Naive thymus-derived CD4-positive, alpha-beta T cell (primary cell): ENCODE measurements around the gene CSNK1A1. TPM values are rescaled to one million over a fixed set of nuclear protein-coding genes. Genes with fewer than 3 reads are reported as not detected.
"Not testable (repeated sequence)": the region's sequence is repeated elsewhere in the genome, so short reads cannot be mapped to it uniquely, and the experiment has no call there.

Source experiments
- ATAC-seq: fragments of 150-1000 bp; cut with Tn5 transposase; 2 replicates; pipeline ENCODE4 v1.10.0; 2021; ENCODE audit warnings: mild to moderate bottlenecking, moderate library complexity
- CTCF ChIA-PET: fragments of 350-600 bp; sonication (Branson Sonifier 250); formaldehyde crosslinking; loops from one replicate; lab custom pipeline; 2021; ENCODE audit warnings: antibody characterized with exemption; lab: Charles Lee
- POLR2A ChIA-PET: fragments of 350-600 bp; sonication (Branson Sonifier 250); formaldehyde crosslinking; loops from one replicate; lab custom pipeline; 2021; ENCODE audit warnings: antibody characterized with exemption, inconsistent platforms; lab: Charles Lee
- DNase-seq, 9 donors: peaks; one replicate each; pipeline versions ENCODE4 v3.0.0 to v3.0.0-alpha.2; 2020 to 2022; ENCODE audit warnings: mixed read lengths in 1 of 9
- H3K27ac ChIP-seq: one replicate; pipeline ENCODE4 v1.7.0; 2013; ENCODE audit warnings: mild to moderate bottlenecking, low read depth, low read length, moderate library complexity
- H3K27me3 ChIP-seq, 2 donors: one replicate each; pipeline ENCODE4 v1.7.0; 2013; ENCODE audit warnings: low read length in 2 of 2, mild to moderate bottlenecking in 2 of 2, moderate library complexity in 2 of 2; ENCODE audit not compliant: control insufficient read depth in 2 of 2, insufficient read depth in 2 of 2
- H3K36me3 ChIP-seq, 3 experiments: 1 replicate in 2 of 3; 2 replicates in 1 of 3; pipeline ENCODE4 v1.7.0; 2013; ENCODE audit warnings: low read length in 3 of 3, mild to moderate bottlenecking in 3 of 3, moderate library complexity in 1 of 3; ENCODE audit not compliant: insufficient read depth in 3 of 3, control insufficient read depth in 2 of 3
- H3K4me1 ChIP-seq, 2 donors: one replicate each; pipeline ENCODE4 v1.7.0; 2013; ENCODE audit warnings: low read length in 2 of 2, mild to moderate bottlenecking in 2 of 2, moderate library complexity in 1 of 2; ENCODE audit not compliant: control insufficient read depth in 2 of 2, insufficient read depth in 2 of 2
- H3K4me3 ChIP-seq: 2 replicates; pipeline ENCODE4 v1.7.0; 2013; ENCODE audit warnings: mild to moderate bottlenecking, low read length
- H3K9me3 ChIP-seq, 3 experiments: 1 replicate in 2 of 3; 2 replicates in 1 of 3; pipeline ENCODE4 v1.7.0; 2013; ENCODE audit warnings: low read length in 3 of 3; ENCODE audit not compliant: control insufficient read depth in 2 of 3
- H3K27ac Mint-ChIP-seq, 9 donors: one replicate each; pipeline ENCODE4 v1.8.0; 2020 to 2022; ENCODE audit warnings: mixed read lengths in 9 of 9, mild to moderate bottlenecking in 8 of 9, moderate library complexity in 5 of 9, inconsistent platforms in 2 of 9
- H3K27me3 Mint-ChIP-seq, 5 donors: one replicate each; pipeline ENCODE4 v1.8.0; 2021 to 2022; ENCODE audit warnings: mixed read lengths in 5 of 5, mild to moderate bottlenecking in 1 of 5
- H3K36me3 Mint-ChIP-seq, 5 donors: one replicate each; pipeline ENCODE4 v1.8.0; 2020 to 2022; ENCODE audit warnings: mixed read lengths in 5 of 5, mild to moderate bottlenecking in 3 of 5, inconsistent platforms in 1 of 5
- H3K4me1 Mint-ChIP-seq, 7 donors: one replicate each; pipeline ENCODE4 v1.8.0; 2020 to 2022; ENCODE audit warnings: mixed read lengths in 7 of 7, mild to moderate bottlenecking in 3 of 7, inconsistent platforms in 1 of 7
- H3K4me3 Mint-ChIP-seq, 10 donors: one replicate each; pipeline ENCODE4 v1.8.0; 2020 to 2022; ENCODE audit warnings: mild to moderate bottlenecking in 10 of 10, mixed read lengths in 10 of 10, moderate library complexity in 6 of 10, inconsistent platforms in 2 of 10
- H3K9me3 Mint-ChIP-seq, 11 donors: one replicate each; pipeline ENCODE4 v1.8.0; 2020 to 2022; ENCODE audit warnings: mixed read lengths in 11 of 11, mild to moderate bottlenecking in 4 of 11, inconsistent platforms in 1 of 11, moderate library complexity in 1 of 11
- intact Hi-C, 2 donors: fragments of 100-400 bp; cut with micrococcal nuclease; formaldehyde crosslinking; loops; one replicate each; pipeline ENCODE4 v1.15.1; 2023
- polyA plus RNA-seq, 2 donors: library from polyadenylated mRNA; unstranded; fragments of 300-500 nt; fragmentation: Illumina TruSeq; gene quantifications; one replicate each; pipeline ENCODE4 v1.2.3, GENCODE V29; 2021
- total RNA-seq, 6 experiments: library from RNA in 5 of 6; stranded (reverse) in 5 of 6; gene quantifications; 1 replicate in 5 of 6; 2 replicates in 1 of 6; pipeline ENCODE4 v1.2.3 and lab custom pipeline; 2021 to 2026

CSNK1A1 gene
- total and polyA plus RNA-seq, 7 experiments from 2014 or later, result 146 to 217 (median 178) TPM

GRCh38 chr5:149535787-149536186, 15.5 kb downstream of the CSNK1A1 start:
- CTCF ChIA-PET, H3K9me3 Mint-ChIP-seq: not testable (repeated sequence)
- peak overlapping the region in 5 of 10 donors; percentile 20 to 80 (median 52) for H3K4me3 Mint-ChIP-seq

DNA sequence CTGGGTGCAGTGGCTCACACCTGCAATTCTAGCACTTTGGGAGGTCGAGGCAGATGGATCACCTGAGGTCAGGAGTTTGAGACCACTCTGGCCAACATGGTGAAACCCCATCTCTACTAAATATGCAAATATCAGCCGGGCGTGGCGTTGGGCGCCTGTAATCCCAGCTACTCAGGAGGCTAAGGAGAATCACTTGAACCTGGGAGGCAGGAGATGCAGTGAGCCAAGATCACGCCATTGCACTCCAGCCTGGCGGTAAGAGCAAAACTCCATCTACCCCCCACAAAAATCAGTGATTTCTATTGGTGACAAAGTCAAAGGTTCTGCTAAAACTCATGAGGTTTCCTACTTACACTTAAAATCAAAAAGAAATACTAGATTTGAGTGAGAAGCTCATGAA, 18.8 kb downstream of the CSNK1A1 start:
- no peak overlapping the region for H3K4me3 ChIP-seq
- H3K27ac ChIP-seq, result no peak overlapping the region
- DNase-seq (no peak), ATAC-seq (no peak)
- H3K4me1 ChIP-seq, result peaks cover 31 to 65% of the 10 kb centered on the region in 2 donors
- CTCF ChIA-PET, result interaction anchor here (0.6 to 1.7 kb wide), 3 partner anchors 31 to 1064 kb away, joined by 3 to 5 read pairs (median 3); no protein-coding TSS in a partner anchor
- Mint-ChIP-seq H3K4me1 (peaks cover 57 to 100% (median 88%) of the 10 kb centered on the region in 7 donors), H3K27ac (no peak overlapping the region), H3K4me3 (peak overlapping the region in 5 of 10 donors; percentile 12 to 47 (median 26)), H3K27me3 (no peaks in the 10 kb centered on the region), H3K36me3 (peaks cover 10 to 28% (median 22%) of the 10 kb centered on the region in 5 donors), H3K9me3 (no peaks in the 10 kb centered on the region)
- POLR2A ChIA-PET, result interaction anchor here (1.4 kb wide), 1 partner anchor 15 kb away, joined by 3 read pairs; no protein-coding TSS in a partner anchor
- peaks cover 0 to 3% (median under 1%) of the 10 kb centered on the region in 3 experiments for H3K36me3 ChIP-seq
- H3K9me3 ChIP-seq, result no peaks in the 10 kb centered on the region
- intact Hi-C loops, result no loop called here
- no peaks in the 10 kb centered on the region for H3K27me3 ChIP-seq

More at GRCh38 chr5:149535787-149536186, 15.5 kb downstream of the CSNK1A1 start:
- peak overlapping the region in 2 of 9 donors; percentile 26 to 52 for H3K27ac Mint-ChIP-seq
- peaks cover 48 to 89% (median 77%) of the 10 kb centered on the region in 7 donors for H3K4me1 Mint-ChIP-seq
- H3K36me3 Mint-ChIP-seq, result peaks cover 10 to 37% (median 30%) of the 10 kb centered on the region in 5 donors
- not testable (repeated sequence) for H3K27me3 ChIP-seq, DNase-seq, H3K27me3 Mint-ChIP-seq, H3K4me3 ChIP-seq, H3K9me3 ChIP-seq, H3K36me3 ChIP-seq, H3K27ac ChIP-seq, ATAC-seq
- H3K4me1 ChIP-seq, result peaks cover 18 to 50% of the 10 kb centered on the region in 2 donors
- intact Hi-C loops, result loop anchor here in 1 of 2 donors (1.0 kb wide), 1 partner anchor 9 kb away; no protein-coding TSS in a partner anchor
- POLR2A ChIA-PET, result interaction anchor here (1.3 to 3.5 kb wide), 2 partner anchors 14 to 16 kb away, joined by 4 to 9 read pairs; partner anchors contain the start of gene CSNK1A1

- peaks cover 0 to 3% (median 0%) of the 10 kb centered on the region in 3 experiments for H3K36me3 ChIP-seq
- H3K9me3 Mint-ChIP-seq, result no peaks in the 10 kb centered on the region
- peaks cover 6 to 26% (median 11%) of the 10 kb centered on the region in 5 donors for H3K36me3 Mint-ChIP-seq
- no peak overlapping the region for H3K4me3 ChIP-seq
- no peak overlapping the region for H3K27ac ChIP-seq
- no peak for DNase-seq
- intact Hi-C loops, result loop anchor here in 1 of 2 donors (2.0 kb wide), 1 partner anchor 15 kb away; no protein-coding TSS in a partner anchor
- H3K27me3 ChIP-seq, result no peaks in the 10 kb centered on the region
- ChIA-PET POLR2A (no interaction called here), CTCF (no interaction called here)
- H3K27me3 Mint-ChIP-seq, result no peaks in the 10 kb centered on the region
- H3K27ac Mint-ChIP-seq, result peak overlapping the region in 5 of 9 donors; percentile 8 to 52 (median 14)
- H3K4me3 Mint-ChIP-seq, result peak overlapping the region in 9 of 10 donors; percentile 8 to 63 (median 48)
- peaks cover 37 to 61% of the 10 kb centered on the region in 2 donors for H3K4me1 ChIP-seq
- peaks cover 61 to 100% (median 91%) of the 10 kb centered on the region in 7 donors for H3K4me1 Mint-ChIP-seq
- ATAC-seq, result no peak
- H3K9me3 ChIP-seq, result no peaks in the 10 kb centered on the region
These were observed 21.8 kb downstream of the CSNK1A1 start for GRCh38 chr5:149529463-149529862.

DNA sequence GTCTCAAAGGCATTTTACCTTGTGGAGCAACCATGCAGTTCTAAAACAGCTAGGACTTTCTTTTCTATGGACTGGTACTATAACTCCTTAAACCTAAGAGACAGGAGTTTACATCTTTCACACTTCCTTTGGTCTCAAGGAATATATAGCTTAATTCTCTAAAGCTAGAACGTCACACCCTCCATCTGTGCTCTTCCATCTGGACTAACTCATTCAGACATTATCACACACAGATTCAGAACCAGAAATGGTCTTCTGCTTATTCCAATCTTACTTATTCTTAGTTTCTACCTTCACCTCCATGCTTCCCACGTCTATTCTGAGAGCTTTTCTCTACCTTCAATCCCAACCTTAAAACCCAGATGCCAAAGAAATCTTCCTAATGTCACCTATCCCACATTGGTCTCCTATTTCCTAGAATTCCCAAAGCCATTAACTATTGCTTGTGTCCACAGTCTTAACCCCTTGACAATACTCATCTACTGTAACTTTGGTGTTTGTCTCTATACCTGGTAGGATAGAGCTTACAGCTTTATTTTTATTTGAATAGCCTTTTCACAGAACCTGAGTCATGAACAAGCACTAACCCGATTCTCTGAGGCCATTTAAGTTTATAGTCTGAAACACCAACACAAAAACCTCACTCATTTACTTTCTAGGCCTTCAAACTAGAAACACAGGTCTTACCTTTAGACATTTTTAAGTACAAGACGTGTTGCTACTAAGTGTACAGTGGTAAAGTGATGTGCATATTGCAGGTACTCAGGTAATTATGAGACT, 22.8 kb downstream of the CSNK1A1 start:
- ChIA-PET CTCF (interaction anchor here (1.4 to 1.7 kb wide), 2 partner anchors 13 to 87 kb away, joined by 3 to 4 read pairs; no protein-coding TSS in a partner anchor), POLR2A (interaction anchor here (0.6 to 1.2 kb wide), 3 partner anchors 23 to 143 kb away, joined by 3 read pairs; partner anchors contain the start of gene CSNK1A1)
- H3K27ac ChIP-seq, result no peak overlapping the region
- H3K27me3 ChIP-seq, result no peaks in the 10 kb centered on the region
- H3K4me3 ChIP-seq, result no peak overlapping the region
- peaks cover under 1 to 28% (median 19%) of the 10 kb centered on the region in 5 donors for H3K36me3 Mint-ChIP-seq
- ATAC-seq (no peak), DNase-seq (no peak)
- intact Hi-C loops, result loop anchor here in 1 of 2 donors (1.0 to 2.0 kb wide), 2 partner anchors 8 to 14 kb away; no protein-coding TSS in a partner anchor
- H3K27ac Mint-ChIP-seq, result peak overlapping the region; percentile 0 to 86 (median 52)
- H3K9me3 Mint-ChIP-seq, result no peaks in the 10 kb centered on the region
- peaks cover 64 to 100% (median 92%) of the 10 kb centered on the region in 7 donors for H3K4me1 Mint-ChIP-seq
- H3K4me1 ChIP-seq, result peaks cover 37 to 58% of the 10 kb centered on the region in 2 donors
- H3K9me3 ChIP-seq, result no peaks in the 10 kb centered on the region
- H3K27me3 Mint-ChIP-seq, result no peaks in the 10 kb centered on the region
- H3K36me3 ChIP-seq, result peaks cover 0 to 3% (median 0%) of the 10 kb centered on the region in 3 experiments
- H3K4me3 Mint-ChIP-seq, result peak overlapping the region in 9 of 10 donors; percentile 26 to 64 (median 51)

DNA sequence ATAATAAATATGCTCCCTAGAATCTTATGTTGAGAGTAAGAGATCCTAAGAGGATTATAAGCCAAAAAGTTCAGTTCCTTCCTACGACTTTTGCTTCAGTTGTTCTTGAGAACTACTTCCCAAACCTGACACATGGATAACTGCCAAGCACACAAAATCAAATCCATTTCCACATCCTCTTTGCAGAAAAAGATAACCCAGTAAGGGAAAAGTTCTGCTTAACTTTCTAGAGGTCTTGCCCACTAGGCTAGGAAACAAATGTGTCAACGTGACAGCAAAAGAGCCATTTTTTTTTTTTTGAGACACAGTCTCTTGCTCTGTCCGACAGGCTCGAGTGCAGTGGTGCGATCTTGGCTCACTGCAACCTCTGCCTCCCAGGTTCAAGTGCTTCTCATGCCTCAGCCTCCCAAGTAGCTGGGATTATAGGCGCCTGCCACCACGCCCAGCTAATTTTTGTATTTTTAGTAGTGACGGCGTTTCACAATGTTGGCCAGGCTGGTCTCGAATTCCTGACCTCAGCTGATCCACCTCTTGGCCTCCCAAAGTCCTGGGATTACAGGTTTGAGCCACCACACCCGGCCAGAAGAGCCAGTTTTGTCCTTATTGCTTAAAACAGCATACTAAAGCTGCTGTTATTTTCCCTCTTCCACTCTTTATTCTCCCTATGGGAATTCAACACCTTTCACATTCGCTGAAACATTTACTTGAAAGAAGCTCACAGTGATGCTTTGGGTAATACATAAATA, 24.2 kb downstream of the CSNK1A1 start:
- intact Hi-C loops, result loop anchor here in 1 of 2 donors (2.0 kb wide), 1 partner anchor 22 kb away; no protein-coding TSS in a partner anchor
- H3K4me1 ChIP-seq, result peaks cover 37 to 51% of the 10 kb centered on the region in 2 donors

More for the DNA sequence above, 24.2 kb downstream of the CSNK1A1 start:
- no peaks in the 10 kb centered on the region for H3K9me3 Mint-ChIP-seq
- peak overlapping the region in 9 of 10 donors; percentile 12 to 65 (median 51) for H3K4me3 Mint-ChIP-seq
- no peaks in the 10 kb centered on the region for H3K27me3 ChIP-seq
- H3K27ac ChIP-seq, result no peak overlapping the region
- H3K4me3 ChIP-seq, result no peak overlapping the region
- peaks cover 0 to 9% (median 3%) of the 10 kb centered on the region in 3 experiments for H3K36me3 ChIP-seq
- H3K4me1 Mint-ChIP-seq, result peaks cover 61 to 100% (median 89%) of the 10 kb centered on the region in 7 donors
- ATAC-seq (no peak), DNase-seq (no peak)
- H3K9me3 ChIP-seq, result no peaks in the 10 kb centered on the region
- H3K36me3 Mint-ChIP-seq, result peaks cover 0 to 24% (median 18%) of the 10 kb centered on the region in 5 donors
- POLR2A ChIA-PET, result interaction anchor here (0.6 to 1.2 kb wide), 3 partner anchors 25 to 141 kb away, joined by 3 read pairs; no protein-coding TSS in a partner anchor
- no peaks in the 10 kb centered on the region for H3K27me3 Mint-ChIP-seq
- CTCF ChIA-PET, result interaction anchor here (0.9 to 1.7 kb wide), 3 partner anchors 12 to 85 kb away, joined by 3 to 5 read pairs (median 4); no protein-coding TSS in a partner anchor
- H3K27ac Mint-ChIP-seq, result peak overlapping the region in 8 of 9 donors; percentile 0 to 86 (median 54)
